ENCODE data around the gene ZSCAN10. TPM values are rescaled to one million over a fixed set of nuclear protein-coding genes. Genes with fewer than 3 reads are reported as not detected.

The ZSCAN10 gene
- total RNA-seq, 1 experiment from 2014 or later: not detected

- H3K9ac ChIP-seq (ENCODE audit: low read length): no peak overlapping the region
- TF ChIP-seq EZH2 (IDR thresholded peaks at IDR 0.05; ENCODE audit: low read length, unreplicated experiment) (no peak), CTCF (conservative IDR thresholded peaks at IDR 0.05; ENCODE audit: low read depth, low read length) (no peak), EZH2phosphoT487 (IDR thresholded peaks at IDR 0.05; ENCODE audit: borderline replicate concordance, low read length) (no peak)
- POLR2A ChIA-PET (ENCODE audit: unreplicated experiment): no interaction called here
- no peaks in the 10 kb centered on the region for H3K36me3 ChIP-seq (ENCODE audit: low read depth, low read length)
- H3K4me3 ChIP-seq (ENCODE audit: low read length): no peak overlapping the region
- H3K4me2 ChIP-seq (ENCODE audit: low read length): no peak overlapping the region
- H3K4me1 ChIP-seq (ENCODE audit: insufficient read depth, low read length): no peaks in the 10 kb centered on the region
- no TSS peak for BruUV-seq (replicated peaks)
- no peaks in the 10 kb centered on the region for H3K27me3 ChIP-seq (ENCODE audit: low read length)
- no peaks in the 10 kb centered on the region for H3K9me2 ChIP-seq (replicated peaks; ENCODE audit: low read length)
- CTCF ChIA-PET: no interaction called here
- no peaks in the 10 kb centered on the region for H3K79me2 ChIP-seq (ENCODE audit: low read length)
- H2AFZ ChIP-seq (ENCODE audit: low read length): no peak overlapping the region
- no peaks in the 10 kb centered on the region for H3K9me3 ChIP-seq (ENCODE audit: low read length)
- no peak for DNase-seq
- H3F3A ChIP-seq (ENCODE audit: low read length, unreplicated experiment): no peaks in the 10 kb centered on the region
- intact Hi-C loops (cut with micrococcal nuclease): no loop called here
- no peaks in the 10 kb centered on the region for H4K20me1 ChIP-seq (ENCODE audit: low read length)
- no peak for ATAC-seq
- no peak overlapping the region for H3K27ac ChIP-seq (ENCODE audit: low read length)
Observed at GRCh38 chr16:3091551-3091950, 7.5 kb downstream of the ZSCAN10 start.

GRCh38 chr16:3089717-3090592, 9.1 kb downstream of the ZSCAN10 start:
- no peak overlapping the region for H3K27ac ChIP-seq (ENCODE audit: low read length)
- H3F3A ChIP-seq (ENCODE audit: low read length, unreplicated experiment): no peaks in the 10 kb centered on the region
- no peaks in the 10 kb centered on the region for H3K79me2 ChIP-seq (ENCODE audit: low read length)
- no peaks in the 10 kb centered on the region for H3K27me3 ChIP-seq (ENCODE audit: low read length)
- ChIA-PET CTCF (no interaction called here), POLR2A (ENCODE audit: unreplicated experiment) (no interaction called here)
- no peaks in the 10 kb centered on the region for H3K4me1 ChIP-seq (ENCODE audit: insufficient read depth, low read length)
- TF ChIP-seq CTCF (conservative IDR thresholded peaks at IDR 0.05; ENCODE audit: low read depth, low read length): no peak
- no peak for TF ChIP-seq EZH2phosphoT487 (IDR thresholded peaks at IDR 0.05; ENCODE audit: borderline replicate concordance, low read length)
- no peak for TF ChIP-seq EZH2 (IDR thresholded peaks at IDR 0.05; ENCODE audit: low read length, unreplicated experiment)
- H3K9me2 ChIP-seq (replicated peaks; ENCODE audit: low read length): no peaks in the 10 kb centered on the region
- ATAC-seq (no peak), DNase-seq (no peak)
- H3K9ac ChIP-seq (ENCODE audit: low read length): no peak overlapping the region
- no TSS peak for BruUV-seq (replicated peaks)
- H4K20me1 ChIP-seq (ENCODE audit: low read length): no peaks in the 10 kb centered on the region
- intact Hi-C loops (cut with micrococcal nuclease): no loop called here
- H3K9me3 ChIP-seq (ENCODE audit: low read length): no peaks in the 10 kb centered on the region
- no peak overlapping the region for H3K4me3 ChIP-seq (ENCODE audit: low read length)
- no peak overlapping the region for H3K4me2 ChIP-seq (ENCODE audit: low read length)
- H2AFZ ChIP-seq (ENCODE audit: low read length): no peak overlapping the region
- no peaks in the 10 kb centered on the region for H3K36me3 ChIP-seq (ENCODE audit: low read depth, low read length)

Measured in PC-3 (cell line).